SHP77 treated with DMSO at 0.1 percent for 48 hours (cell line): ENCODE data around the gene MGAM2.
"Not testable (repeated sequence)": the region's sequence is repeated elsewhere in the genome, so short reads cannot be mapped to it uniquely, and the experiment has no call there.

Source experiments
- DNase-seq: peaks from one replicate; lab custom pipeline; 2025; lab: John Stamatoyannopoulos, UW

Gene MGAM2

GRCh38 chr7:142111499-142111898 is at the start of gene MGAM2:
MGAM2 (plus strand) TSS chr7:142111718; CDS start chr7:142116874, 5,156 bp downstream.
- no peak for DNase-seq

GRCh38 chr7:142063551-142064442 is 47.7 kb upstream of the MGAM2 start:
- DNase-seq = no peak

GRCh38 chr7:142066536-142066935 is 45.0 kb upstream of the MGAM2 start:
- DNase-seq = no peak

- DNase-seq = no peak
Measured at GRCh38 chr7:142077762-142078161, 33.8 kb upstream of the MGAM2 start.

- DNase-seq = no peak
Measured at GRCh38 chr7:142083605-142084004, 27.9 kb upstream of the MGAM2 start.

- no peak for DNase-seq
Measured at GRCh38 chr7:142085428-142085827, 26.1 kb upstream of the MGAM2 start.

GRCh38 chr7:142088022-142088714 is 23.4 kb upstream of the MGAM2 start:
- no peak for DNase-seq

GRCh38 chr7:142089035-142089434 is 22.5 kb upstream of the MGAM2 start:
- no peak for DNase-seq

GRCh38 chr7:142091961-142092360 is 19.6 kb upstream of the MGAM2 start:
- no peak for DNase-seq

GRCh38 chr7:142094861-142095260 is 16.7 kb upstream of the MGAM2 start:
- no peak for DNase-seq

- DNase-seq = no peak
Measured at GRCh38 chr7:142097571-142097970, 13.9 kb upstream of the MGAM2 start.

- no peak for DNase-seq
Measured at GRCh38 chr7:142098004-142098403, 13.5 kb upstream of the MGAM2 start.

GRCh38 chr7:142099347-142099746 is 12.2 kb upstream of the MGAM2 start:
- DNase-seq = not testable (repeated sequence)

GRCh38 chr7:142100634-142101033 is 10.9 kb upstream of the MGAM2 start:
- DNase-seq = no peak

- not testable (repeated sequence) for DNase-seq
Measured at GRCh38 chr7:142101794-142102193, 9.7 kb upstream of the MGAM2 start.

GRCh38 chr7:142104550-142105527 is 6.7 kb upstream of the MGAM2 start:
- DNase-seq = no peak

- no peak for DNase-seq
Measured at GRCh38 chr7:142108728-142109505, 2.6 kb upstream of the MGAM2 start.

- DNase-seq = no peak
Measured at GRCh38 chr7:142110098-142110497, 1.4 kb upstream of the MGAM2 start.

- DNase-seq = no peak
Measured at GRCh38 chr7:142110638-142111037, 880 bp upstream of the MGAM2 start.

- DNase-seq = no peak
Measured at GRCh38 chr7:142112086-142112485, 568 bp downstream of the MGAM2 start.

- DNase-seq = no peak
Measured at GRCh38 chr7:142114207-142114606, 2.7 kb downstream of the MGAM2 start.
